MCF 10A (cell line): Measurements from ENCODE around the gene GTF2H2C. TPM values are rescaled to one million over a fixed set of nuclear protein-coding genes. Genes with fewer than 3 reads are reported as not detected.
"Not testable (repeated sequence)": the region's sequence is repeated elsewhere in the genome, so short reads cannot be mapped to it uniquely, and the experiment has no call there.

Experiments
- BruUV-seq: library from RNA; stranded (reverse); fragments of 400-500 nt; replicated peaks from 2 replicates; lab custom pipeline; 2021; lab: Mats Ljungman, UMichigan
- CTCF ChIA-PET: fragments of 300-600 bp; sonication (Branson Sonifier 250); formaldehyde crosslinking; extraction: SDS; loops from one replicate; lab custom pipeline; 2021; ENCODE audit warnings: antibody characterized with exemption, inconsistent platforms; lab: Yijun Ruan, JAX
- POLR2A ChIA-PET: fragments of 300-600, 350-650 bp; sonication (Branson Sonifier 250); formaldehyde crosslinking; extraction: SDS; loops from one replicate; lab custom pipeline; 2020; ENCODE audit warnings: antibody characterized with exemption, inconsistent platforms; lab: Yijun Ruan, JAX
- DNase-seq: peaks from one replicate; pipeline ENCODE4 v3.0.0-alpha.2; 2018; ENCODE audit not compliant: unreplicated experiment
- H3K27ac Mint-ChIP-seq: one replicate; pipeline ENCODE4 v1.8.0; 2022; ENCODE audit warnings: mild to moderate bottlenecking, low read depth, mixed read lengths; ENCODE audit not compliant: unreplicated experiment
- H3K27me3 Mint-ChIP-seq: one replicate; pipeline ENCODE4 v1.8.0; 2022; ENCODE audit warnings: mixed read lengths; ENCODE audit not compliant: insufficient read depth, unreplicated experiment
- H3K36me3 Mint-ChIP-seq: one replicate; pipeline ENCODE4 v1.8.0; 2022; ENCODE audit warnings: mild to moderate bottlenecking, moderate library complexity, mixed read lengths; ENCODE audit not compliant: insufficient read depth, unreplicated experiment
- H3K4me1 Mint-ChIP-seq: one replicate; pipeline ENCODE4 v1.8.0; 2022; ENCODE audit warnings: mixed read lengths; ENCODE audit not compliant: insufficient read depth, unreplicated experiment
- H3K4me3 Mint-ChIP-seq: one replicate; pipeline ENCODE4 v1.8.0; 2022; ENCODE audit warnings: mild to moderate bottlenecking, moderate library complexity, mixed read lengths; ENCODE audit not compliant: unreplicated experiment
- H3K9me3 Mint-ChIP-seq: one replicate; pipeline ENCODE4 v1.8.0; 2022; ENCODE audit warnings: mixed read lengths; ENCODE audit not compliant: unreplicated experiment
- intact Hi-C: fragments of 100-400 bp; cut with micrococcal nuclease; formaldehyde crosslinking; loops from 2 replicates; pipeline ENCODE4 v1.14.1; 2022
- total RNA-seq: library from RNA; stranded (reverse); gene quantifications from 2 replicates; pipeline ENCODE4 v1.2.3, GENCODE V29; 2022

The GTF2H2C gene
- total RNA-seq, 1 experiment from 2014 or later, result 42.2 TPM

DNA sequence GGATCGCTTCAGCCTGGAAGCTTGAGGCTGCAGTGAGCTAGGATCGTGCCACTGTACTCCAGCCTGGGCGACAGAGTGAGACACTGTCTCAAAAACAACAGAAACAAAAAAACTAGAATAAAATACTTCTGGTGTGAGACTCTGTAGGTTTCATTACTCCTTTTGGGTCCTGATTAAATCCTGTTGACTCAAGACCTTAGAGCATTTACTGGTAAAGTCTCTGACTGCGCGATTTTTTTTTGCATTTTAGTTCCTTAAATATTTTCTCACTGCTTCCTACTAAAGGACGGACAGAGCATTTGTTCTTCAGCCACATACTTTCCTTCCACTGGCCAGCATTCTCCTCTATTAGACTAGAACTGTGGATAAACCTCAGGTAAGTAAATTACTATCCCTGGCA lies 46.8 kb downstream of the GTF2H2C start:
- BruUV-seq, H3K27me3 Mint-ChIP-seq, CTCF ChIA-PET, H3K4me3 Mint-ChIP-seq, H3K4me1 Mint-ChIP-seq, H3K9me3 Mint-ChIP-seq, H3K36me3 Mint-ChIP-seq, H3K27ac Mint-ChIP-seq, intact Hi-C loops, POLR2A ChIA-PET, DNase-seq: not testable (repeated sequence)

DNA sequence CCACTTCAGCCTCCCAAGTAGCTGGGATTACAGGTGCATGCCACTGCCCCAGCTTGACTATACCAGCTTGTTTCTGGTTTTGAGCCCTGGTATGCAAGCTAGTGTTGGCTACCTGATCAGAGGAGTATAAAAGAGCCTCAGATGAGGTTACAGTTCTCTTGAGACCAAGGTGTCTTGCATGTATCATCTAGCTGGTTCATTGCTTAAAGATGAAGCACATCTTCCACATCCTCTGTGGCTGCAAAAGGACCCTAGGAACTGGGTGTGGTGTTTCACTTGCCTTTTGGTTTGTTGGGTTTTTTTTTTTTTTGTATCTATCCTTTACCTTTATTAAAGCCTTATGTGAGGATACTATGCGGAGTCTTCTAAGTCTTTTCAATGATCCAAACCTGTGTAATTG lies 47.8 kb downstream of the GTF2H2C start:
- H3K4me3 Mint-ChIP-seq, POLR2A ChIA-PET, H3K27me3 Mint-ChIP-seq, BruUV-seq, CTCF ChIA-PET, intact Hi-C loops, H3K9me3 Mint-ChIP-seq, H3K27ac Mint-ChIP-seq, DNase-seq, H3K4me1 Mint-ChIP-seq, H3K36me3 Mint-ChIP-seq: not testable (repeated sequence)

DNA sequence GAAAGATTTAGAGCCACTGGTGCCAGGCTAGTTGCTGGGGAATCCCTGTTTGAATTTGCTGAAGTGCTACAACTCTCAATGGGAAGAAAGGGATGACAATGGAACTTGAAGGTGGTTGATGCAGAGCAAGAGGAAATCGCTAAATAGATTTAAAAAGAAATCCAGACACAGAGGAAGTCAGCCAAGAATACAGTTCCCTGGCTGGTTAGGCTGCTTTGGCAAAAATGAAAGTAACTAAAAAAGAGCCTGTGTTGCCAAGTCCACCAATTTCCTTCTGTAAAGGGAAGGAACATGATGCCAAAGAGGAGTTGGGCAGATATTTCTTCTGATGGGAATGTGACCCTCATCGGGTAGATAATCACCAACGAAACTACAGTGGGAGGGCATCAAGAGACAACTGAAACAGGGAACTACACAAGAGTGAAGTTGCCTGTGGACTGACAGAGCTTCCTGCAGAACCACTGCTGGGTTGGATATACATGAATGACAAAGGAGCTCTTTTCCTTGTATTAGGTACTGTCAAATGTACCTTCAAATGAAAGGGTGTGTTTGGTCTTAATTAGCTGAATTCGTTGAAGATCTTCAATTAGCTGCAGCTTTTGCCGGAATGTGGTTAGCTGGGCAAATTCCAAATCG lies 49.0 kb downstream of the GTF2H2C start:
- H3K27ac Mint-ChIP-seq, BruUV-seq, POLR2A ChIA-PET, H3K4me3 Mint-ChIP-seq, H3K27me3 Mint-ChIP-seq, H3K9me3 Mint-ChIP-seq, H3K36me3 Mint-ChIP-seq, CTCF ChIA-PET, DNase-seq, H3K4me1 Mint-ChIP-seq, intact Hi-C loops: not testable (repeated sequence)

DNA sequence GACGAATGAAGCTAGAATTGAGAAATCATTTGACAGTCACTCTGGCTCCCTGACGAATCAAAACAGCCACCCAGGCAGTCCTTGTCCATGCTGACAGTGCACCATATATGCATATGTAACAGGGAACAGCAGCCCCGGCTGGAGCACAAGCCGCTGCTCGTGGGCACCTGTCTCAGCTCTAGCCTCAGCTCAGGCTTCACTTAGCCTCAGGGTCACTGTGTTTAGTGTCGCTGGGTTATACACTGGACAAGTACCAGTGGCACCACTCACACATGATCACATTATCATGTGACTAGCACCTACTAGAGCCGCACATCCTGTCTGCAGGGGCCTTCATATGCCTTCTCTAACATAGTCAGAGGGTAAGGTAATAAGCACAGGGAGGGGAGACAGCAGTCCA lies 54.9 kb downstream of the GTF2H2C start:
- intact Hi-C loops, H3K27ac Mint-ChIP-seq, DNase-seq, BruUV-seq, H3K4me3 Mint-ChIP-seq, POLR2A ChIA-PET, H3K27me3 Mint-ChIP-seq, H3K9me3 Mint-ChIP-seq, CTCF ChIA-PET, H3K4me1 Mint-ChIP-seq, H3K36me3 Mint-ChIP-seq: not testable (repeated sequence)

DNA sequence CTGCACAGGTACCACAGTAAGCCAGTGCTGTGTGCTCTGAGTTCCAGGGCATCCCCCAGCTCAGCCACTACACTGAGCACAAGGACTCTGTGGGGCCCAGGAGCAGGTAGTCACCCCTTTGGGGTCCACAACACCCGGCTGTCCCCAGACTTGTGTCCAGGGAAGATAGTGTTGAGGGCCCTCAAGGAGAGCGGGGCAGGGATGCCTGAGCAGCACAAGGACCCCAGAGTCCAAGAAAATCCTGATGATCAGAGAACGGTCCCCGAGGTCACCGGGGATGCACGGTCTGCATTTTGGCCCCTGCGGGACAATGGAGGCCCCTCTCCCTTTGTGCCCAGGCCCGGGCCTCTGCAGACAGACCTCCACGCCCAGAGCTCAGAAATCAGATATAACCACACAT lies 71.9 kb downstream of the GTF2H2C start:
- CTCF ChIA-PET, intact Hi-C loops, POLR2A ChIA-PET, H3K27me3 Mint-ChIP-seq, H3K36me3 Mint-ChIP-seq, H3K4me1 Mint-ChIP-seq, H3K27ac Mint-ChIP-seq, H3K9me3 Mint-ChIP-seq, BruUV-seq, H3K4me3 Mint-ChIP-seq, DNase-seq: not testable (repeated sequence)

Other genes starting within 250 kb of the GTF2H2C start
- 7.0 and 11.9 TPM in 2 replicates for gene CCDC125, start 227.4 kb upstream of the GTF2H2C start, total RNA-seq
- gene AK6, start 190.7 kb upstream of the GTF2H2C start, total RNA-seq, result 52.4 and 64.3 TPM in 2 replicates
- gene TAF9, start 190.7 kb upstream of the GTF2H2C start, total RNA-seq, result 116 and 149 TPM in 2 replicates
- 21.9 and 25.9 TPM in 2 replicates for gene RAD17, start 190.4 kb upstream of the GTF2H2C start, total RNA-seq
- 19.4 and 21.8 TPM in 2 replicates for gene MARVELD2, start 145.1 kb upstream of the GTF2H2C start, total RNA-seq
- 9.0 and 21.7 TPM in 2 replicates for gene OCLN, start 67.4 kb upstream of the GTF2H2C start, total RNA-seq